ENCODE measurements around the gene RHEB.
A peak's percentile ranks its signal among the peaks of the same experiment; 100 is the strongest.

The RHEB gene

DNA sequence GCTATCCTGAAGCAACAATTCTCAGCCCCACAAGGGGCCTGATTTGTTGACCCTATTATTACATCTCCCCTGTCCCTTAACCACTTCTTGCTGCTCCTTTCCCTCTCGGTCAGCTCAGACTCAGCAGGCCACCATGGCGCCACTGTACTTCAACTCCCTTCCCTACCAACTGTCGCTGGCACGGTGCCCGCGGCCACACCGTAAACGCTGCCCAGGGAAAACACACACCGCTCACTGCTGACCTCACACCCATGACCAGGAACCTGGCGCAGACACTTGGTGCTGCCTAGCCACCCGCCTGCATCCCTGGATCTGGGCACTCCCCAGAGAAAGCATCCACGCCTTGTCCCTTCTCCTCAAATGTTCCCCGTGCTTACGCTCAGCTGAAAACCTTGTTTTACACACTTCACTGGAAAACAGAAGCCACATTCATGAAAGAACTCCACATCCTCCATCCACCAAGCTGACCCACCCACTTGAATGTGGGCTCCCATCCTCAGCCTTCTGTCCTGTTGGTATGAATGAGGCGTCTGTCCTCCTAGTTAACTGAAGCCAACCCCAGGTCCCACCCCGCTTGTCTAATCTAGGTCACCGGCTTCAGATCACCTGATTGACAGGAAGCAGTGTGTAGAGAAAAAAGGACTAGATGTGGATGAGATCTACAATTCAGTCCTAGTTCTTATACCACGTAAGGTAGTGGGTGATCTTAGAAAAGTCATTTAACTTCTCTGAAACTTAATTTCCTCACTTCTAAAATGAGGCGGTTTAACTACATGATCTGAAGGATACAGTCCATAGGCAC is 51.3 kb downstream of the RHEB start:
- DNase-seq, result no peak

DNA sequence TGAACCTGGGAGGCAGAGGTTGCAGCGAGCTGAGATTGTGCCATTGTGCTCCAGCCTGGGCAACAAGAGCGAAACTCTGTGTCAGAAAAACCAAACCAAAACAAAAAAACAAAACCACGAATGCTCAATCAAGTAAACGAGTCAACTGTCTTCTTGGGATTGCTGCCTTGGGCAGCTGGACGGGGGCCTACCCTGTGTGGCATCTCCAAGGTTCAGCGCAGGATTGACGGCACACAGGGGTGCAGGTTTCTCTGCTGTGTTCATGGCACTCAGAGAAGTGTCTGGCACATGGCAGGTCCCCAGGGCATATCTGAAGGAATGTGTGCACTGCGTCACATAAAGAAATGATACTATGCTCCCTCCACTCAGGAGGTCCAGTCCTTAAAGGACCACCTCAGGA is 54.5 kb downstream of the RHEB start:
- no peak for DNase-seq

DNA sequence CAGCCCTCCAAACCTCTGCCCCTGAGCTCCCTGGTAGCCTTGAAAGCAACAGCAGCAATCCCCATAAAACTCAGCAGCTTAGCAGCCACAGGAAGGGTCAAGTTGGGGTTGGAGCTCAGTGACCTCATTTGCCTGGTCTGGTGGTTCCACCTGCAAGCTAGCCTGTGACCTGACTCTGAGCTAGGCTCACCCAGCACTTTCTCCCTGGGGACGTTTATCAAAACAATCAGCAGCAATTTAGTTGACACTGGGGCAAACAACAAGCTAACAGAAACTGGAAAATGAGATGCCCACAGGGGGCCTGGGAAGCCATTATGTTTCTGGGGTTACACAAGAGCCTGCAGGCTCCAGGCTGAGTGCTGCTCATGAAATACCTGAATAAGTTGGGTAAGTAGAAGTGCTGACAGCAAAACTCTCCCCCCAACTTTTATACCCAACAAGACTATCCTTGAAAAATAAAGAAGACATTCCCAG is 57.4 kb downstream of the RHEB start:
- no peak for DNase-seq

DNA sequence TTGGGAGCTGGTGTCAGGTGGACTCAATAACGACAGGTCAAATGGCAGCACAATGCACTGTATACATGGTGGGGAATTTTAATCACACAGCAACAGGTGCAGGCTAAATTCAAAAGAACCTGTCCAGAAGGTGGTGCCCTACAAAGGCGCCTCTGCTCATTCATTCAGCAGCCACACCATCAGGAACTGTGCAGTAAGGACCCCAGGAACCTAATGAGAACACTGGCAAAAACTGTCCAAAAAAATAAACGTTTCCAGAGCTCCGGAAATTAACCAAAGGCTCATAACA is 57.8 kb downstream of the RHEB start:
- no peak for DNase-seq

DNA sequence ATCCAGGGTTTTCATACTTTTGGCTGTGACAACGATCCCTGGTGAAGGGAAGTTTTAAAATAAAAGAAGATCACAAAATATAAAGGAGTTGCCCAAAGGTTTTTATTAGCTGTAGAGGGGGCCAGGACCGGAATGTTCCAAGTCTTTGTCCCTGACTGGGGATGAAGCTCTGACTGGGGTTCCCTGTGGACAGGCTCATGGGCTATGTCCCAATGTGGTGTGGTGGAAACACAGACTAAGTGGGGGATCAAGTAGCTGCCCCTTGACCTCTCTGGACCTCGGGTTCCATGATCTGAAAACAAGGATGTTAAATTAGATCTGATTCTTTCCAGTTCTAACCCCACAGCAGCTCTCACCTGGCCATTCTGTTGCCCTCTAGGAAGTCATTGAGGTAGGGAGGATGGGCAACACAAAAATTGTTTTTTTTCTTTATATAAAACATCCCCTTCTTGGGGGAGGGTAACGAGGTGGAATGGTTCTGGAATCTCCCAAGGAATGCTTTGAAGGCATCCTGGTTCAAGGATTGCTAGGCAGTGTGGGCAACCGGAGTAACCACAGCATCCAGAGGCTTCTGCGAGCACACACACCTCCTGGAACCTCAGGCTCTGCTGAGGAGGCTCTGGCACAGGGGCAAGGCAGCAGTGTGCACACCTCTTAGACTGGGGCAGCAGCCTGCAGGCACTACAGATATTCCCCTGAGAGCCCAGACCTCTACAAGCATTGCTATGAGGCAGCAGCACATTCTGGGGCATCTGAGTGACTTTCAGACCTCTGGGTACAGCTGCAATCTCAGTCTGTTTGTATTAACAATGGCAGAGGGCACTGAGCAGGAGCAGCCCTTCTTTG is 58.4 kb downstream of the RHEB start:
- DNase-seq, result no peak

DNA sequence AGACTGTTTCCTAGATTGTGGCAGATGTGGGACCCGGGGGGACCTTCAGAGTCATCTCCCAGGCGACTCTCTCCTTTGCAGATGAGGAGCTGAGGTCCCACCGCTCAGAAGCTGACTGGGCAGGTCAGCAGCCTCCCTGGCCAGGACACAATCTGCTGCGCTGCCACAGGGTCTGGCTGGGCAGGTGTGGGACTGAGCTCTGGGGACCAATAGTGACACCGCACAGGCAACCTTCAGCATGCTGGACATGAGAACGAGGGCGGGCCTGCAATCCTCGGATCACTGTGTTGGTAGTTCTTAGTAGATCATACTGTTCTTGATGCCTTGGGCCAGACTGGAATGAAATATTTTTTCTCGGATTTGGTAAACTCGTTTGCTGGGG is 59.2 kb downstream of the RHEB start:
- DNase-seq, result no peak

DNA sequence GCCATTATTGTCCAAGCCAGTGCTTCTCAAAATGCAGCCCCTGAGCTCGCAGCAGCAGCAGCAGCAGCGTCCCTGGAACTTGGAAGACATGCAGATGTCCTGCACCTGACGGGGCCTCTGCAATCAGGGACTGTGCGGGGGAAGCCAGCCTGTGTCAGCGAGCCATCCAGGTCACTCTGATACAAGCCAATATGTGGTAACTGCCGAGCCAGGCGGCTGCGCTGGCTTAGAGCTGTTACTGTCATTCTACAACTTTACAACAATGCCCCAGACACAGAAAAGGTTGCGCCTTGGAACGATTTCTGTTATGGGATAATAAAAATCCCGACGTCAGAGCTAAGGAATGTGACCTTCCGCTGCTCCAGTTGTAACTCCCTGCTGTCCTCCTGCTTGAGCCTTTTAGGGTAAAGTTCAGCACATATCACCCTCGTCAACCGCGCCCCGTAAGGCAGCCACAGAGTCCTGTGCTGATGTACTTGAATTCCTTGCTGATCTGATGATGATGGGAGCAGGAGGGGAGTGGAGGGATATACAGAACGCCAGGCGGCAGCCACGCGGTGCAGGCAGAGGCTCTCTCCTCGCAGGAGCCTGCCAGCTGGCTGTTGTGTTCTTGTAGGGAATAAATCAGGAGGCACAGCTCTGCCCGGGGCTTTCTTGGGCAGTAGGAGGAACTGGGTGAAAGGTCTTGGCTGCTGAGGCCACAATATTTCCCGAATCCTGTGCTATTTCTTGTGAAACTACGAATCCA is 59.8 kb downstream of the RHEB start:
- DNase-seq, result peak; percentile 33

DNA sequence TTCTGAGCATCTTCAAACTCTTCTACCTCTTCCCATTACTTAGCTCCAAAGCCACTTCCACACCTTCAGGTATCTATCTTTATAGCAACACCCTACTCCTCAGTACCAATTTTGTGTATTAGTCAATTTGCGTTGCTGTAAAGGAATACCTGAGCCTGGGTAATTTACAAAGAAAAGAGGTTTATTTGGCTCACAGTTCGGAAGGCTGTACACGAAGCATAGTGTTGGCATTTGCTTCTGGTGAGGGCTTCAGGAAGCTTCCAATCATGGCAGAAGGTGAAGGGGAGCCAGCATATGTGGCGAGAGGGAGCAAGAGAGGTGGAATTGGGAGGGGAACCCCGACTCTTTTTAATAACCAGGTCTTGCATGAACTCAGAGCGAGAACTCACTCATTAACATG is 62.2 kb downstream of the RHEB start:
- no peak for DNase-seq

DNA sequence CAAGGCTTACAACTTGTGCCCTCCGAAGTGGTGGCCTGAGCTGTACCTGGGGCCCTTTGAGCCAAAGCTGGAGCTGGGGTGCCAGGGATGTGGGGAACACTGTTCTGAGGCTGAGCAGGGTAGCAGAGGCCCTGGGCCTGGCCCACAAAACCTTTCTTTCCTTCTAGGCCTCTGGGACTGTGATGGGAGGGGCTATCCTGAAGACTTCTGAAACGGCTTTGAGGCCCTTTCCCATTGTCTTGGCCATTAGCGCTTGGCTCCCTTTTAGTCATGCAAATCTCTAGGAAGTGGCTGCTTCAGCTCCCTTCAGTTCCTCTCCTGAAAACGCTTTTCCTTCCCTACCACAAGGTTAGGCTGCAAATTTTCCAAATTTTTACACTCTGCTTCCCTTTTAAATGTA is 62.9 kb downstream of the RHEB start:
- DNase-seq, result no peak

DNA sequence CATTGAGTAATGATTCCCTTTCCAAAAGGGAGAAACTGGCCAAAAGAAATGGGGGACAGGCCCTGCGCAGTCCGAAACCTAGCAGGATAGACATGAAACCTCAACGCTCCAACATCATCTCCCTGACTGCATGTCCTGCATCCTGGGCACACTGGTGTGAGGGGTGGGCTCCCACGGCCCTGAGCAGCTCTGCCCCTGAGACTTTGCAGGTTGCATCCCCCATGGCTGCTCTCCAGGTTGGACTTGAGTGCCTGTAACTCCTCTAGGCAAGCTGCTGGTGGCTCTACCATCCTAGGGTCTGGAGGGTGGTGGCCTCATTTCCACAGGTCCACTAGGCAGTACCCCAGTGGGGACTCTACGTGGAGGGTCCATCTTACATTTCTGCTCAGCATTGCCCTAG is 63.4 kb downstream of the RHEB start:
- DNase-seq, result no peak

DNA sequence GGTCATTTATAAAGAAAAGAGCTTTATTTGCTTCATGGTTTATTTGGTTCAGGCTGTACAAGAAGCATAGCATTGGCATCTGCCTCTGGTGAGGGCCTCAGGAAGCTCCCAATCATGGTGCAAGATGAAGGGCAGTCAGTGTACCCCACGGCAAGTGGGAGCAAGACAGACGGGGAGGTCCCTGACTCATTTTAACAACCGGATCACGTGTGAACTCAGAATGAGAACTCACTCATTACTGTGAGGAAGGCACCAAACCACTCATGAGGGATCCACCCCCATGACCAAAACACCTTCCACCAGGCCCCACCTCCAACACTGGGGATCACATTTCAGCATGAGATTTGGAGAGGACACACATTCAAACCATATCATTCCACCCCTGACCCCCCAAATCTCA is 64.0 kb downstream of the RHEB start:
- no peak for DNase-seq

DNA sequence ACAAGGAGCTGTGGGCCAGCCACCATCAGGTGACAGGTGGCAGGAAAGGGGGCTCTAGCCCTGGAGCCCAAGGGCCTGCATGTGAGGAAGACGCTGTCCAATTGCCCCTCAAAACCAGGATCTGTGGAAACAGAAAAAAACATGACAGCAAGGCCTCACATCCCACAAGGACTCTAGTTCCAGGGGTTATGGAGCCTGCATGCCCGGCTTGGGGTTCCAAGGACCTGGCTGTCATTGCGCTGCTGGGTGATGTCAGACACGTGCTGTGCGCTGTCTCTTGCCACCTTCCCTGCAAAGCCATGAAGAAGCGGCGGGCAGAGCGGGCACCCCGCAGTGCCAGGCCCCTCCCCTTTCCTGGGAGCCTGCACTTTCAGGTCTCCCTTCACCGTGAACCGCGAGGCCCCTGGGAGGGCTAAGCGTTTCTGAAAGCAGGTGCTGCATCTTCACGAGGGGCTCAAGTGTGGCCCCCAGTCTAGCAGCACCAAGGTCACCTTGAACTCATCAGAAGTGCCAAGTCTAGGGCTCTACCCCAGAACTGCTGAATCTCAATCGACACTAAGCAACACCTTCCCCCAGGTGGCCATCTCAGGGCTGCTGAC is 64.7 kb downstream of the RHEB start:
- no peak for DNase-seq

DNA sequence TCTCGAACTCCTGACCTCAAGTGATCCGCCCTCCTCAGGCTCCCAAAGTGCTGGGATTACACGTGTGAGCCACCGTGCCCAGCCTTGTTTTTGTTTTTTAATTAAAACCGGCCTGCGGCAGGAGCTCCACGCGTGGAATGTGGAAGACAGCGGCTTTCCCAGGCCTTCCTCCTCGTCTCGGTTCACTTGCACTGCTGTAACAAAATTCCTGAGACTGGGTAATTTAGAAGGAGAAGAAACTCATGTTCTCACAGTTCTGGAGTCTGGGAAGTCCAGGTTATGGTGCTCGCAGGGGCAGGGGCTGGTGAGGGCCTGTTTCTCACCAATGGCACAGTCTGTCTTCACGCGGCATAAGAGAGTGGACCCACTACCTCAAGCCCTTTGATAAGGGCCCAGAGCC is 65.4 kb downstream of the RHEB start:
- no peak for DNase-seq

DNA sequence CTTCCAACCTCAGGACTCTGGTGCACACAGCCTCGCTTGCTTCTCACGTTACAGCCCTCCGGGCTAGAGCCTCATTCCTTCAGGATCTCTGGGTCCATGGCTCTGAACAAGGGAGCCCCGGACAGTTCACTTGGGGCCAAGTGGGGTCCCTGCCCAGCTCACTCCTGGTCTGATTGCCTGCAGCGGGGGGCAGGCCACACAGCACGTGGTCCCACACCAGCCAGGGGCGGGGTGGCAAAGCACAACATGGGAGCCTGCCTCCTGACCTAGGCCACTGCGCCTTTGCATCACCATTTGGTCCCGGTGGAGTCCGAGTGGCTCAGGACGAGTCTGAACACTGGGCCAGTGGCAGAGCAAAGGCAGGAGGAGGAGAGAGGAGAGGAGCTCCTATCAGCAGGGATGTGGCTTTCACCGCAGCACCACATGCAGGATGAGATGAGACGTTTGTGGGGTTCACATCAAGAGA is 66.3 kb downstream of the RHEB start:
- no peak for DNase-seq

DNA sequence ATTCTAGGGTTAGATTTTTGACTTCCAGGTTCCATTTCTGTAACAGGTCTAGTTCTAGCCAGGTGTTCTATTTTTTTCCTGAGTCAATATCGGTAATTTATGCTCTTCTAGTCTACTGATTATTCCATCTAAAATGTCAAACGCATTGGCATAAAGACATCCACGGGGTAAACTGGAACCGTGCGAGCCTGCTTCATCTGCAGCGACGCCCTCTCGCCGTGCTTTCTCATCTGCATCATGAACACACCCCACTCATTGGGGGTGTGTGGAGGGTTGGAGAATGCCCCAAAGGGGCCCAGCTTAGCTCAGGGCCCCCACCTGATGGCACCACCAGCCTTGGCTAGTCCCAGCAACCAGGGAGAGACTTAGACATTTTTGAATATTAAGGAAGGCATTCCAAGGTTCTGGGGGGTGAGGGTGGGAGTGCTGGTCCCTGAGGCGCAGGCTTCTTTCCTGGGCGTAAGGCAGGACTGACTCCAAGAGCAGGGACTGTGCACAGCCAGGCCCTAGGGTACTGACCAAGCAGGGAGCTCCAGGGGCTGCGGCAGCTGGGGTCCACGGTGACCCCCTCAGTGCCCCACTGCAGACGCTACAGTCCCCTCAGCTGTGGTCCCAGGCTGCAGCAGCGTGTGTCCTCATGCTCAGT is 66.9 kb downstream of the RHEB start:
- DNase-seq, result no peak

DNA sequence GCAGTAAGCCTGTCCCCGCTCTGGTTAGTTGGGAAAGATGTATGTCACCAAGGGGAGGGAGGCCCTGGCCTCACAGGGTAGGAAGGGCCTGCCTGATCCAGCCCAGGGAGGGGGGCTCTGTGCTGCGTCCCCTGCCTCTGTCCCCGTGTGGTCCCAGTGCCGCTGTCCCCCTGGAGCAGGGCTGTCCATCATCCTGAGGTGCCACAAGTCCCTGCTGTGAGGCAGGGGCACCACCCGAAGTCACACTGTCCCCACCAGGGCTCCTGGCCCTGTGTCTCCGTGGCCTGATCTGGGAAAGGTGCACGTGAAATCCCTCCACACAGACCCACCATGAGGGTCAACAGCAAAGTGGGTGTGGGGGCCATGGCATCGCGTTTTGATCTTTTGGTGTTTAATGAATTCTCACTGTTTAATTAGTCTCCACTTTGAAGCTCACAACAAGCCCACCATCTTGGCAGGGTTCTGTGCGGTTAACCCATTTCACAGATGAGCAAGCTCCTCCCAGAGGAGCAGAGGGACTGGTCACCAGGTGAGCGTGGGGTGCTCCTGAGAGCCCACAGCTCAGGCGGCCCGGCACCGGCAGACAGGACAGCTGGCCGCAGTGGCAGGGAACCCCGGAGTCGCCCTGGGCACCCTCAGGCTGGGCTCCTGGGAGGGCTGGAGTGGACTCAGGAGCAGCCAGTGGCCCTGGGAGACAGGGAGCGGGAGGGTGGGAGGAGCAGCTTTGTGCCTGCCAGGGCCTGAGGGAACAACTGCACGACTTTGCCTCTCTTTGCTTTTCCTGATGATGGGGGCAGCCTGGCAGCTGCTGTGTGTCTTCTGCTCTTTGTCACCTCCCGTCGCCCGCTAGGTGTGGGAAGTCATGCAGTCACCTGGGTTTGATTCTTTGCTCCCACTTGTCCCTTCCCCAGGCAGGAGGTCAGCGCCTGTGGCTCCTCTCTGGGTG is 67.8 kb downstream of the RHEB start:
- DNase-seq, result no peak

DNA sequence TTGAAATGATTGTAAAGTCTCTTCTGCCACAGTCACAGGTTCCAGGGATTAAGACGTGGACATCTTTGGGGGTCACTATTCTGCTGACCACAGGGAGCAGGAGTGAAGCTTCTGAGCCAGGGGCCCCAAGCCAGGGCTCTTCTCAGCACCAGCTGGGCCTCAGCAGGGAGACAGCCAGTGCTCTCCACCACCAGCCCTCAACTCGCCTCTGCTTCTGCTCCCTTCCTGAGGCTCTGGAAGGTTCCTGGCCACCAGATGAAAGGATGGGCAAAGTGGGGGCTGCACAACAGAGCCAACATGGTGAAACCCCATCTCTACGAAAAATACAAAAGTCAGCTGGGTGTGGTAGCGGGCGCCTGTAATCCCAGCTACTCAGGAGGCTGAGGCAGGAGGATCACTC is 68.5 kb downstream of the RHEB start:
- DNase-seq, result no peak

DNA sequence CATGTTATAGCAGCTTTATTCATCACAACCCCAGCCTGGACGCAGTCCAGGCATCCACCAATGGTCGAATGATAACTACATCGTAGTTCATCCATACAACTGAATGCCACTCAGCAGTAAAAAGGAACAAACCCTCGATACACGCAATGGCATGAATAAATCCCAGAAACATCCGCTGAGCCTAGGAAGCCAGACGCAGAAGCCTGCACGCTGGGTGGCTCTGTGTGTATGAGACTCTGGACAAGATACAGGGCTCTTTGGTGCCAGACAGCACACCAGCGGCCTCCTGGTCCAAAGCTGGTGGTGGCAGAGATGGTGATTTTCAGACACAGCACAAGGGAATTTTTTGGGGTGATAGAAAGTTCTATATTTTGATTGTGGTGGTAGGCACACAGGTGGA is 69.7 kb downstream of the RHEB start:
- no peak for DNase-seq

DNA sequence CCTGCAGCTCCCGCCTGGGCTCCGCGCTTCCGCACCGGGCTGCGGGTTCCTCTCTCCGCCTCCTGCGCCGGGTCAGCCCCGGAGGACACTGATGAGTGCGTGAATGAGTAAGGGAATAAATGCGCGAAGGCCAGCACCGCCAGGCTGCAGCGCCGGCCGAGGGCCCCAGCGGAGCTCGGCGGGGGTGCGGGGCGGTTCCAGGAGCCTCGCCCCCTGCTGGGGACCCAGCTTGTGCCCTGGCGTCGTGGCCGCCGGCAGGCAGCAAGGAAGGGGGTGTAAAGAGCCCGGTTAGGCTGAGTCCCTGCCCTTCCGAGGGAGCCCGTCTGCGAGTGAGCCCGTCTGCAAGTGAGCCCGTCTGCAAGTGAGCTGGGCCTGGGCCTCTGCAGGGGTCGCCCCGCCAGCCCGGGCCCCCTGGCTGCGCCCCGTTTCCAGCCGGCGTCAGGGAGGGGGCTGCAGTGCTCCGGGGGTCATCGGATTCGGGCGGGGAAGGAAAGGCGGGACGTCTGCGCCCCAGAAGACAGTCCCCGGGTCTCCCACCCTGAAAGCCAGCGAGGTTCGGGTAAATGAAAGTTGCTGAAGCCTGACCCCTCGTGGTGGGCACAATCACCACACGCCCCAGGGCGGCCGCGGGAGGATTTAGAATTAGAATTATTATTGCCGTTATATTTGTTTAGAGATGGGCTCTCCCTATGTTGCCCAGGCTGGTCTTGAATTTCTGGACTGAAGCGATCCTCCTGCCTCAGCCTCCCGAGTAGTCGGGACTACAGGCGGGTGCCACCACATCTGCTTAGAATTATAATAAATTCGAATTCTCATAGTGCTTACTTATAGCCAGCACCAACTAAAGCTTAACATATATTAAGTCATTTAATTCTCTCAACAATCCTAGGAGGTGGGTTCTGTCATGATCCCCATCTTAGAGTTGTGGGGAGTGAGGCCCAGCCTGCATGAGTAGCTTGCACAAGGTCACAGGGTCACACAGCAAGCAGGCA is 71.1 kb downstream of the RHEB start:
- DNase-seq, result peak; percentile 65

DNA sequence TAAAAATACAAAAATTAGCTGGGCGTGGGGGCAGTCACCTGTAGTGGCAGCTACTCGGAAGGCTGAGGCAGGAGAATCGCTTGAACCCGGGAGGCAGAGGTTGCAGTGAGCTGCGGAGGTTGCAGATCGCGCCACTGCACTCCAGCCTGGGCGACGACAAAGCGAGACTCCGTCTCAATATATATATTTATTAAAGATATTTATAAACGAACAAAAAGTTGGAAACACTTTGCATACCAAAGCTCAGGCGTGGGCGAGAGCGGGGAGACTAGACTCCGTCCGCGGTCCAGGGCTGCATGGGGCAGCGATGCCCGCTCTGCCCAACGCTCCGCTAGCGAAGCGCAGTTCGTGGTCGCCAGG is 71.8 kb downstream of the RHEB start:
- no peak for DNase-seq
